ENCODE measurements around the gene FBXO21. TPM values are rescaled to one million over a fixed set of nuclear protein-coding genes. Genes with fewer than 3 reads are reported as not detected.

FBXO21 gene
- total and polyA plus RNA-seq, 2 of the 13 experiments (the other 11 are each of a cell fraction or from before 2014, with no cell fraction given): 15.6 to 32.5 TPM

DNA sequence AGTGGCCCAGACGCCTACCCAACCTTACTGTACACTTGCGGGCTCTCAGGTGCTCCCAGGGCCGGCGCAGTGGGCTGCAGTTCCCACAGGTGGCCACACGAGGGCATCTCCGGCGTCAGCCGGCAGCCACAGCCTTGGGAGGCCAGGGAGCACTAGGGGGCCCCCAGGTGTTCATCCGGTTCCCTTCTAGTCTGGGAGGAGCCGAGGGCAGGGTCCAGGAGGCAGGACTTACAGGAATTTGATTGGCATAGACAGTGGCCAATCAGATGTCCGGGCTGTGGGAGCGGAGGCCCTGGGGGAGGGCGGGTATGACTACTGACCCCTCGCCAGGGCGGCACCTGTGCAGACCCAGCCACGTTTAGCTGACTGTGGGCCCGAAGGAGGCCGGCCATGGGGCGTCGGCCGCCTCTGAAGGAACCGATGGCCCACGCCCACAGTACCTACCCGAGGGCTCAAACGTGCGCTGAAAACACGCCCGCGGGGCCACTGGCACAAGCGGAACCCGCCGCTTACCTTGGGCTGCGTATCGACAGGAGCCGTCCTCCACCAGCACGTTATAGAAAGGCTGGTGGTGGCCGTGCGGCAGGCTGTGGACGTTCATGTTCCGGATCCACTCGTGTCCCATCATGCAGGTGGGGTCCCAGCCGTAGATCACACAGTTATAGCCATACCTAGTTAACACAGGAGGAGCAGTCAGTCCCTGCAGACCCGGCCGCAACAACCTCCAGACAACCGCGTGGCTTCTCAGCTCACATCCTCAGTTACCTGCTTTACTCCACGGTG is 34.8 kb downstream of the FBXO21 start (continued):
- TF ChIP-seq ELF4 (CRISPR knock-in tag; IDR thresholded peaks at IDR 0.05; ENCODE audit: borderline replicate concordance) (no peak), FOXA1 (IDR thresholded peaks at IDR 0.05) (no peak), FOXA1 (CRISPR knock-in tag; IDR thresholded peaks at IDR 0.05) (no peak; the same call in 1 of the 2 replicates), CREB1 (IDR thresholded peaks at IDR 0.05) (no peak), CREB1 (CRISPR knock-in tag; IDR thresholded peaks at IDR 0.05) (no peak), MTA3 (CRISPR knock-in tag; IDR thresholded peaks at IDR 0.05) (no peak), ISL2 (CRISPR knock-in tag; IDR thresholded peaks at IDR 0.05) (peak; percentile 64), ZNF205 (CRISPR knock-in tag; IDR thresholded peaks at IDR 0.05) (peak; percentile 74; the same call in 1 of the 2 replicates), ZNF326 (CRISPR knock-in tag; IDR thresholded peaks at IDR 0.05; ENCODE audit: borderline replicate concordance) (no peak), ZBTB42 (CRISPR knock-in tag; IDR thresholded peaks at IDR 0.05) (no peak), KLF11 (CRISPR knock-in tag; IDR thresholded peaks at IDR 0.05) (no peak), YY1 (IDR thresholded peaks at IDR 0.05; ENCODE audit: insufficient read depth, insufficient replicate concordance, low read depth, low read length) (peak; percentile 59), KDM1A (CRISPR knock-in tag; IDR thresholded peaks at IDR 0.05) (no peak), POLR2AphosphoS5 (IDR thresholded peaks at IDR 0.05; ENCODE audit: low read depth, low read length) (no peak), HDAC6 (IDR thresholded peaks at IDR 0.05; ENCODE audit: low read depth, low read length) (no peak)
- TF ChIP-seq, protein P1, sequence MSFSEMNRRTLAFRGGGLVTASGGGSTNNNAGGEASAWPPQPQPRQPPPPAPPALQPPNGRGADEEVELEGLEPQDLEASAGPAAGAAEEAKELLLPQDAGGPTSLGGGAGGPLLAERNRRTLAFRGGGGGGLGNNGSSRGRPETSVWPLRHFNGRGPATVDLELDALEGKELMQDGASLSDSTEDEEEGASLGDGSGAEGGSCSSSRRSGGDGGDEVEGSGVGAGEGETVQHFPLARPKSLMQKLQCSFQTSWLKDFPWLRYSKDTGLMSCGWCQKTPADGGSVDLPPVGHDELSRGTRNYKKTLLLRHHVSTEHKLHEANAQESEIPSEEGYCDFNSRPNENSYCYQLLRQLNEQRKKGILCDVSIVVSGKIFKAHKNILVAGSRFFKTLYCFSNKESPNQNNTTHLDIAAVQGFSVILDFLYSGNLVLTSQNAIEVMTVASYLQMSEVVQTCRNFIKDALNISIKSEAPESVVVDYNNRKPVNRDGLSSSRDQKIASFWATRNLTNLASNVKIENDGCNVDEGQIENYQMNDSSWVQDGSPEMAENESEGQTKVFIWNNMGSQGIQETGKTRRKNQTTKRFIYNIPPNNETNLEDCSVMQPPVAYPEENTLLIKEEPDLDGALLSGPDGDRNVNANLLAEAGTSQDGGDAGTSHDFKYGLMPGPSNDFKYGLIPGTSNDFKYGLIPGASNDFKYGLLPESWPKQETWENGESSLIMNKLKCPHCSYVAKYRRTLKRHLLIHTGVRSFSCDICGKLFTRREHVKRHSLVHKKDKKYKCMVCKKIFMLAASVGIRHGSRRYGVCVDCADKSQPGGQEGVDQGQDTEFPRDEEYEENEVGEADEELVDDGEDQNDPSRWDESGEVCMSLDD (CRISPR knock-in tag; IDR thresholded peaks at IDR 0.05; ENCODE audit: borderline replicate concordance): no peak
- TF ChIP-seq, protein P2, sequence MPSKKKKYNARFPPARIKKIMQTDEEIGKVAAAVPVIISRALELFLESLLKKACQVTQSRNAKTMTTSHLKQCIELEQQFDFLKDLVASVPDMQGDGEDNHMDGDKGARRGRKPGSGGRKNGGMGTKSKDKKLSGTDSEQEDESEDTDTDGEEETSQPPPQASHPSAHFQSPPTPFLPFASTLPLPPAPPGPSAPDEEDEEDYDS (CRISPR knock-in tag; IDR thresholded peaks at IDR 0.05): peak; percentile 44; the same call in 1 of the 2 replicates
- TF ChIP-seq, protein P3, sequence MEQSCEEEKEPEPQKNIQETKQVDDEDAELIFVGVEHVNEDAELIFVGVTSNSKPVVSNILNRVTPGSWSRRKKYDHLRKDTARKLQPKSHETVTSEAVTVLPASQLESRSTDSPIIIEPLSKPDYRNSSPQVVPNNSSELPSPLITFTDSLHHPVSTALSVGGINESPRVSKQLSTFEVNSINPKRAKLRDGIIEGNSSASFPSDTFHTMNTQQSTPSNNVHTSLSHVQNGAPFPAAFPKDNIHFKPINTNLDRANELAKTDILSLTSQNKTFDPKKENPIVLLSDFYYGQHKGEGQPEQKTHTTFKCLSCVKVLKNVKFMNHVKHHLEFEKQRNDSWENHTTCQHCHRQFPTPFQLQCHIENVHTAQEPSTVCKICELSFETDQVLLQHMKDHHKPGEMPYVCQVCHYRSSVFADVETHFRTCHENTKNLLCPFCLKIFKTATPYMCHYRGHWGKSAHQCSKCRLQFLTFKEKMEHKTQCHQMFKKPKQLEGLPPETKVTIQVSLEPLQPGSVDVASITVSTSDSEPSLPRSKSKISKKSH (CRISPR knock-in tag; IDR thresholded peaks at IDR 0.05; ENCODE audit: borderline replicate concordance): no peak
- TF ChIP-seq, protein P4, sequence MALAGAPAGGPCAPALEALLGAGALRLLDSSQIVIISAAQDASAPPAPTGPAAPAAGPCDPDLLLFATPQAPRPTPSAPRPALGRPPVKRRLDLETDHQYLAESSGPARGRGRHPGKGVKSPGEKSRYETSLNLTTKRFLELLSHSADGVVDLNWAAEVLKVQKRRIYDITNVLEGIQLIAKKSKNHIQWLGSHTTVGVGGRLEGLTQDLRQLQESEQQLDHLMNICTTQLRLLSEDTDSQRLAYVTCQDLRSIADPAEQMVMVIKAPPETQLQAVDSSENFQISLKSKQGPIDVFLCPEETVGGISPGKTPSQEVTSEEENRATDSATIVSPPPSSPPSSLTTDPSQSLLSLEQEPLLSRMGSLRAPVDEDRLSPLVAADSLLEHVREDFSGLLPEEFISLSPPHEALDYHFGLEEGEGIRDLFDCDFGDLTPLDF (CRISPR knock-in tag; IDR thresholded peaks at IDR 0.05): no peak
- TF ChIP-seq, protein P5, sequence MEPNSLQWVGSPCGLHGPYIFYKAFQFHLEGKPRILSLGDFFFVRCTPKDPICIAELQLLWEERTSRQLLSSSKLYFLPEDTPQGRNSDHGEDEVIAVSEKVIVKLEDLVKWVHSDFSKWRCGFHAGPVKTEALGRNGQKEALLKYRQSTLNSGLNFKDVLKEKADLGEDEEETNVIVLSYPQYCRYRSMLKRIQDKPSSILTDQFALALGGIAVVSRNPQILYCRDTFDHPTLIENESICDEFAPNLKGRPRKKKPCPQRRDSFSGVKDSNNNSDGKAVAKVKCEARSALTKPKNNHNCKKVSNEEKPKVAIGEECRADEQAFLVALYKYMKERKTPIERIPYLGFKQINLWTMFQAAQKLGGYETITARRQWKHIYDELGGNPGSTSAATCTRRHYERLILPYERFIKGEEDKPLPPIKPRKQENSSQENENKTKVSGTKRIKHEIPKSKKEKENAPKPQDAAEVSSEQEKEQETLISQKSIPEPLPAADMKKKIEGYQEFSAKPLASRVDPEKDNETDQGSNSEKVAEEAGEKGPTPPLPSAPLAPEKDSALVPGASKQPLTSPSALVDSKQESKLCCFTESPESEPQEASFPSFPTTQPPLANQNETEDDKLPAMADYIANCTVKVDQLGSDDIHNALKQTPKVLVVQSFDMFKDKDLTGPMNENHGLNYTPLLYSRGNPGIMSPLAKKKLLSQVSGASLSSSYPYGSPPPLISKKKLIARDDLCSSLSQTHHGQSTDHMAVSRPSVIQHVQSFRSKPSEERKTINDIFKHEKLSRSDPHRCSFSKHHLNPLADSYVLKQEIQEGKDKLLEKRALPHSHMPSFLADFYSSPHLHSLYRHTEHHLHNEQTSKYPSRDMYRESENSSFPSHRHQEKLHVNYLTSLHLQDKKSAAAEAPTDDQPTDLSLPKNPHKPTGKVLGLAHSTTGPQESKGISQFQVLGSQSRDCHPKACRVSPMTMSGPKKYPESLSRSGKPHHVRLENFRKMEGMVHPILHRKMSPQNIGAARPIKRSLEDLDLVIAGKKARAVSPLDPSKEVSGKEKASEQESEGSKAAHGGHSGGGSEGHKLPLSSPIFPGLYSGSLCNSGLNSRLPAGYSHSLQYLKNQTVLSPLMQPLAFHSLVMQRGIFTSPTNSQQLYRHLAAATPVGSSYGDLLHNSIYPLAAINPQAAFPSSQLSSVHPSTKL (CRISPR knock-in tag; IDR thresholded peaks at IDR 0.05): peak; percentile 56; the same call in 1 of the 2 replicates

All from HepG2 (cell line).